ENCODE measurements around the gene EYA4. TPM values are rescaled to one million over a fixed set of nuclear protein-coding genes. Genes with fewer than 3 reads are reported as not detected.

Gene EYA4
- total RNA-seq, 1 experiment from 2014 or later = not detected

DNA sequence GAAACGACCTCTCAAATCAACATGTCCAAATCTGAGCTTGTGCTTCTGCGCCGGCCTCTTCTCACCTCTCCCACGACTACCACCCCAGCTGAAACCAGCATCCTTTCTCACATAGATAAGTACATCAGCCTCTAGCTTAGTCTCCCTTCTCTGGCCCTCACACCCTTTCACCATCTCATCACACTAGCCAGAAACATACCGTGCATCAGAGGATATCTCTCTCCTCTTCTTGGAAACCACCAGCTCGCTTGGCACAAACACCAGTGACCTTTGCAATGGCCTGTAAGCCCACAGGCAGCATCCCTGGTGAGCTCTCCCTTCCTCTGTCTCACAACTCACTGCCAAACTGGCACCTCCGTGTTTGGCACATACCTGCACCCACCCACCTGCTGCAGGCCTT, 291.8 kb downstream of the EYA4 start:
- no TSS peak for BruUV-seq (replicated peaks)
- intact Hi-C loops (cut with micrococcal nuclease; ENCODE audit: unreplicated experiment) (no loop called here), in situ Hi-C loops (cut with HindIII; ENCODE audit: low pct_unique_long_range_greater_than_20kb, low sequenced_read_pairs) (no loop called here)
- ChIA-PET POLR2A (no interaction called here), CTCF (no interaction called here)
- Histone ChIP-seq H3K9me3 (ENCODE audit: control insufficient read depth, insufficient read depth, low read depth, low read length) (no peaks in the 10 kb centered on the region), H3K4me3 (ENCODE audit: low read depth in 2 of 2, low read length in 2 of 2) (no peak overlapping the region), H3K27me3 (ENCODE audit: control insufficient read depth, insufficient read depth, low read length) (no peaks in the 10 kb centered on the region; the same call in 1 of the 2 replicates), H3K4me1 (ENCODE audit: control insufficient read depth, insufficient read depth, low read length) (no peaks in the 10 kb centered on the region), H3K27ac (ENCODE audit: low read length) (no peak overlapping the region), H3K36me3 (ENCODE audit: control insufficient read depth, insufficient read depth, low read length) (no peaks in the 10 kb centered on the region)
- DNase-seq (ENCODE audit: low read depth, low spot score) (no peak), ATAC-seq (no peak)
- no peak for TF ChIP-seq POLR2AphosphoS5 (IDR thresholded peaks at IDR 0.05; ENCODE audit: low read depth, low read length)
- TF ChIP-seq TCF7L2 (IDR thresholded peaks at IDR 0.05; ENCODE audit: low read depth, low read length) = no peak
- TF ChIP-seq, protein P1, sequence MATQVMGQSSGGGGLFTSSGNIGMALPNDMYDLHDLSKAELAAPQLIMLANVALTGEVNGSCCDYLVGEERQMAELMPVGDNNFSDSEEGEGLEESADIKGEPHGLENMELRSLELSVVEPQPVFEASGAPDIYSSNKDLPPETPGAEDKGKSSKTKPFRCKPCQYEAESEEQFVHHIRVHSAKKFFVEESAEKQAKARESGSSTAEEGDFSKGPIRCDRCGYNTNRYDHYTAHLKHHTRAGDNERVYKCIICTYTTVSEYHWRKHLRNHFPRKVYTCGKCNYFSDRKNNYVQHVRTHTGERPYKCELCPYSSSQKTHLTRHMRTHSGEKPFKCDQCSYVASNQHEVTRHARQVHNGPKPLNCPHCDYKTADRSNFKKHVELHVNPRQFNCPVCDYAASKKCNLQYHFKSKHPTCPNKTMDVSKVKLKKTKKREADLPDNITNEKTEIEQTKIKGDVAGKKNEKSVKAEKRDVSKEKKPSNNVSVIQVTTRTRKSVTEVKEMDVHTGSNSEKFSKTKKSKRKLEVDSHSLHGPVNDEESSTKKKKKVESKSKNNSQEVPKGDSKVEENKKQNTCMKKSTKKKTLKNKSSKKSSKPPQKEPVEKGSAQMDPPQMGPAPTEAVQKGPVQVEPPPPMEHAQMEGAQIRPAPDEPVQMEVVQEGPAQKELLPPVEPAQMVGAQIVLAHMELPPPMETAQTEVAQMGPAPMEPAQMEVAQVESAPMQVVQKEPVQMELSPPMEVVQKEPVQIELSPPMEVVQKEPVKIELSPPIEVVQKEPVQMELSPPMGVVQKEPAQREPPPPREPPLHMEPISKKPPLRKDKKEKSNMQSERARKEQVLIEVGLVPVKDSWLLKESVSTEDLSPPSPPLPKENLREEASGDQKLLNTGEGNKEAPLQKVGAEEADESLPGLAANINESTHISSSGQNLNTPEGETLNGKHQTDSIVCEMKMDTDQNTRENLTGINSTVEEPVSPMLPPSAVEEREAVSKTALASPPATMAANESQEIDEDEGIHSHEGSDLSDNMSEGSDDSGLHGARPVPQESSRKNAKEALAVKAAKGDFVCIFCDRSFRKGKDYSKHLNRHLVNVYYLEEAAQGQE (IDR thresholded peaks at IDR 0.05; ENCODE audit: insufficient read depth in 1 of 2, low read depth in 2 of 2, low read length in 1 of 2) = no peak
- TF ChIP-seq, protein P2, sequence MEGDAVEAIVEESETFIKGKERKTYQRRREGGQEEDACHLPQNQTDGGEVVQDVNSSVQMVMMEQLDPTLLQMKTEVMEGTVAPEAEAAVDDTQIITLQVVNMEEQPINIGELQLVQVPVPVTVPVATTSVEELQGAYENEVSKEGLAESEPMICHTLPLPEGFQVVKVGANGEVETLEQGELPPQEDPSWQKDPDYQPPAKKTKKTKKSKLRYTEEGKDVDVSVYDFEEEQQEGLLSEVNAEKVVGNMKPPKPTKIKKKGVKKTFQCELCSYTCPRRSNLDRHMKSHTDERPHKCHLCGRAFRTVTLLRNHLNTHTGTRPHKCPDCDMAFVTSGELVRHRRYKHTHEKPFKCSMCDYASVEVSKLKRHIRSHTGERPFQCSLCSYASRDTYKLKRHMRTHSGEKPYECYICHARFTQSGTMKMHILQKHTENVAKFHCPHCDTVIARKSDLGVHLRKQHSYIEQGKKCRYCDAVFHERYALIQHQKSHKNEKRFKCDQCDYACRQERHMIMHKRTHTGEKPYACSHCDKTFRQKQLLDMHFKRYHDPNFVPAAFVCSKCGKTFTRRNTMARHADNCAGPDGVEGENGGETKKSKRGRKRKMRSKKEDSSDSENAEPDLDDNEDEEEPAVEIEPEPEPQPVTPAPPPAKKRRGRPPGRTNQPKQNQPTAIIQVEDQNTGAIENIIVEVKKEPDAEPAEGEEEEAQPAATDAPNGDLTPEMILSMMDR (IDR thresholded peaks at IDR 0.05) = no peak
- no peak for TF ChIP-seq SIN3A (IDR thresholded peaks at IDR 0.05; ENCODE audit: borderline replicate concordance, insufficient read depth, low read depth, low read length)

- BruUV-seq (replicated peaks) = no TSS peak
- H3K4me3 ChIP-seq (ENCODE audit: low read depth in 2 of 2, low read length in 2 of 2) = no peak overlapping the region
- no peaks in the 10 kb centered on the region; the same call in 1 of the 2 replicates for H3K27me3 ChIP-seq (ENCODE audit: control insufficient read depth, insufficient read depth, low read length)
- POLR2A ChIA-PET = interaction anchor here (0.9 kb wide), 1 partner anchor 9 kb away, joined by 3 read pairs; no protein-coding TSS in a partner anchor
- DNase-seq (ENCODE audit: low read depth, low spot score) (no peak), ATAC-seq (no peak)
- H3K9me3 ChIP-seq (ENCODE audit: control insufficient read depth, insufficient read depth, low read depth, low read length) = no peaks in the 10 kb centered on the region
- no peaks in the 10 kb centered on the region for H3K4me1 ChIP-seq (ENCODE audit: control insufficient read depth, insufficient read depth, low read length)
- TF ChIP-seq SIN3A (IDR thresholded peaks at IDR 0.05; ENCODE audit: borderline replicate concordance, insufficient read depth, low read depth, low read length) = no peak
- TF ChIP-seq TCF7L2 (IDR thresholded peaks at IDR 0.05; ENCODE audit: low read depth, low read length) = no peak
- TF ChIP-seq, protein P2 (IDR thresholded peaks at IDR 0.05) = no peak
- no peak for TF ChIP-seq POLR2AphosphoS5 (IDR thresholded peaks at IDR 0.05; ENCODE audit: low read depth, low read length)
- TF ChIP-seq, protein P1 (IDR thresholded peaks at IDR 0.05; ENCODE audit: insufficient read depth in 1 of 2, low read depth in 2 of 2, low read length in 1 of 2) = no peak
- CTCF ChIA-PET = no interaction called here
- H3K27ac ChIP-seq (ENCODE audit: low read length) = no peak overlapping the region
- no peaks in the 10 kb centered on the region for H3K36me3 ChIP-seq (ENCODE audit: control insufficient read depth, insufficient read depth, low read length)
- intact Hi-C loops (cut with micrococcal nuclease; ENCODE audit: unreplicated experiment) = no loop called here
- in situ Hi-C loops (cut with HindIII; ENCODE audit: low pct_unique_long_range_greater_than_20kb, low sequenced_read_pairs) = no loop called here
These were observed 298.5 kb downstream of the EYA4 start for GRCh38 chr6:133539502-133540259.

All from Panc1 (cell line).